Stimulated activated naive B cell treated with anti-CD40 and anti-IgM and Interleukin-4, amounts not matched to agents 10 μg/mL and 1 μg/mL and 100 μg/mL, for 72 hours (primary cell): Measurements from ENCODE around the gene GLIPR2.

ENCODE experiments used
- ATAC-seq, 2 donors: fragments of 150-1000 bp; cut with Tn5 transposase; replicated peaks; 2 replicates each; pipeline ENCODE4 v1.10.0; 2021; ENCODE audit warnings: moderate library complexity in 1 of 2
- DNase-seq: peaks from one replicate; pipeline ENCODE4 v3.0.0; 2021
- H3K27ac Mint-ChIP-seq: one replicate; pipeline ENCODE4 v1.8.0; 2022; ENCODE audit warnings: mild to moderate bottlenecking, mixed read lengths
- H3K27me3 Mint-ChIP-seq, 2 donors: one replicate each; pipeline ENCODE4 v1.8.0; 2022; ENCODE audit warnings: mixed read lengths in 2 of 2
- H3K36me3 Mint-ChIP-seq, 2 donors: one replicate each; pipeline ENCODE4 v1.8.0; 2022; ENCODE audit warnings: mixed read lengths in 2 of 2, mild to moderate bottlenecking in 1 of 2
- H3K4me1 Mint-ChIP-seq, 2 donors: one replicate each; pipeline ENCODE4 v1.8.0; 2022; ENCODE audit warnings: mixed read lengths in 2 of 2, mild to moderate bottlenecking in 1 of 2
- H3K4me3 Mint-ChIP-seq, 2 donors: one replicate each; pipeline ENCODE4 v1.8.0; 2022; ENCODE audit warnings: mild to moderate bottlenecking in 2 of 2, mixed read lengths in 2 of 2, moderate library complexity in 1 of 2
- H3K9me3 Mint-ChIP-seq, 2 donors: one replicate each; pipeline ENCODE4 v1.8.0; 2022; ENCODE audit warnings: mixed read lengths in 2 of 2, mild to moderate bottlenecking in 1 of 2

Gene GLIPR2

GRCh38 chr9:36132086-36132485, 4.4 kb upstream of the GLIPR2 start:
- Mint-ChIP-seq H3K4me1 (peaks cover 17 to 21% of the 10 kb centered on the region in 2 donors), H3K27ac (no peak overlapping the region), H3K4me3 (no peak overlapping the region), H3K9me3 (no peaks in the 10 kb centered on the region), H3K36me3 (no peaks in the 10 kb centered on the region), H3K27me3 (peaks cover 0 to 3% of the 10 kb centered on the region in 2 donors)
- ATAC-seq (no peak), DNase-seq (no peak)

DNA sequence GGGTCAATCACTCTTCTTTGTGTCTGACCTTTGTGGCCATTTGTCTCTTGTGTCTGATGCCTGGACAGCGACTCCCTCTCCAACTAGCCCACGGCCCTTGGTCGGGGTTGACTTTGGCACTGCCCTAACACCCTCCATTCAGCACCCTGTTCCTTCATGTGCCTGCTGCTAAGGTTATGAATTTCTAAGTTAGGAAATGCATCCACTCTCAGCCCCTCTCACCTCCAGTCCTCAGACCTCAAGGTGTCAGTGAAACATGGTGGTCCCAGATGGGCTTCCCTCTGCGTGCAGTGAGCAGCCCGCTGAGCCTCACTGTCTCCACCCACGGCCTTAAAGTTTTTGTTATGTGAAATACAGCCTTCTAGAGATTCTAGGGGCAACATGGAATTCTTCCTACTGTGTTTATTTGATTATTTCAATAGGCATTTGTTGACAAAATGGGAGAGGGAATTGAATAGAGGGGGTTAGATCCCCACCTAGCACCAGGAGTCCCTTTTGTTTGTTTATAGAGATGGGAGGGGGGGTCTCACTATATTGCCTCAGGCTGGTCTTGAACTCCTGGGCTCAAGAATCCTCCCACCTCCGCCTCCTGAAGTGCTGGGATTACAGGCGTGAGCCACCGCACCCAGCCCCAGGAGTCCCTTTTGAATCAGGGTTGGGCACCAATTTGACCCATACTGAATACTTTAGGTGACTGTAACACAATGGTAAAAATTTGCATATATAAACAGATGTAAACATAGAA, 1.6 kb upstream of the GLIPR2 start:
- no peak for ATAC-seq
- Mint-ChIP-seq H3K27me3 (peaks cover 0 to 3% of the 10 kb centered on the region in 2 donors), H3K27ac (no peak overlapping the region), H3K4me1 (peaks cover 29 to 39% of the 10 kb centered on the region in 2 donors), H3K4me3 (no peak overlapping the region), H3K36me3 (no peaks in the 10 kb centered on the region), H3K9me3 (no peaks in the 10 kb centered on the region)
- DNase-seq = no peak

DNA sequence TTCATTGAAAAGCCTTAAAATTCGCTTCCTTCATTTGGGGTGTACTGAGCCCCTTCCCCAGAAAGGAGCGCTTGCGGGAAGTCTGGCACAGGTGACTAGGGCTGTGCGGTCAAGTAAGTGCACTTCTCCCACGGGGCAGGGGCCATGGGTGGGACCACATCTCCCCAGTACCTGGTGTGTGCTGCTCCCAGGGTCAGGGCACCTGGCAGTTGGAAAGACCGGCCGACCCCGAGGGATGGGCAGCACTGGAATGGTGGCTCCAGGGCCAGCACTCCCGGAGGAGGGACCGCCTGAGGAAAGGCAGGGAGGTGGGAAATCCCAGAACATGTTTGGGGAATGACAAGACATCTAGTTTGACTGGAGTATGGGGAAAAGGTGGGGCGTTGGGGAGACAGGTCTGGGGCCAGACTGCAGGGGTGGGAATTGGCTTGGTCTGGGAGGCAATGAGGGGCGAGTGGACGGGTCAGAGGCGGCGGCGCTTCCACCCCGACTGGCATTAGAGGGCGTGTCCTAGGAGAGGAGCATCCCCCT, 727 bp upstream of the GLIPR2 start:
- Mint-ChIP-seq H3K4me1 (peaks cover 35 to 47% of the 10 kb centered on the region in 2 donors), H3K9me3 (no peaks in the 10 kb centered on the region), H3K4me3 (peak overlapping the region; percentile 86 to 92), H3K27ac (peak overlapping the region; percentile 56), H3K36me3 (no peaks in the 10 kb centered on the region), H3K27me3 (peaks cover 0 to 3% of the 10 kb centered on the region in 2 donors)
- DNase-seq (no peak), ATAC-seq (no peak)

- Mint-ChIP-seq H3K27me3 (peaks cover 0 to 3% of the 10 kb centered on the region in 2 donors), H3K4me1 (peaks cover 41 to 59% of the 10 kb centered on the region in 2 donors), H3K9me3 (no peaks in the 10 kb centered on the region), H3K36me3 (no peaks in the 10 kb centered on the region), H3K4me3 (peak overlapping the region; percentile 92 to 96), H3K27ac (peak overlapping the region; percentile 95)
- DNase-seq (no peak), ATAC-seq (peak; percentile 26 to 34)
Observed at GRCh38 chr9:36136894-36137391, 410 bp downstream of the GLIPR2 start.

GRCh38 chr9:36137392-36138004, 965 bp downstream of the GLIPR2 start:
- Mint-ChIP-seq H3K27me3 (peaks cover 0 to 3% of the 10 kb centered on the region in 2 donors), H3K9me3 (no peaks in the 10 kb centered on the region), H3K4me1 (peaks cover 46 to 64% of the 10 kb centered on the region in 2 donors), H3K36me3 (peaks cover 0 to 2% of the 10 kb centered on the region in 2 donors), H3K27ac (peak overlapping the region; percentile 95), H3K4me3 (peak overlapping the region; percentile 92 to 96)
- DNase-seq = no peak
- ATAC-seq = peak in 1 of 2 donors; percentile 1

DNA sequence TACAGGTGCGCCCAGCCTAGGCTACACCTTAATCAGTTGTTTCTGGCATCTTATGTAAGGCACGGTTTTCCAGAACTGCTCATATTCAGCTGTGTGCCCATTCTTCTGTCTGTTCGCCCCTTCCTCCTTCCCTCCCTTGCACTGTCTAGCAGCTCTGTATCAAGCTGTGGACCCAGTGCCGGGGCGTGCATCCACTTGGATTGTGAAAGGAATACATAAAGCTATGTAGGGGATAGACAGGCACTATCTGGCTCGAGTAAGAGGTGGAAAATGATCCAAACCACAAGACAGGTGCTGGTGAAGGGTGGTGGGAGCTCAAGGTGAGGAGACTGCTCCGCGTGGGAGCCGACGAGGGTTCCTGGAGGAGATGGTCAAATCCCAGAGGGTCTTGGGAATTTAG, 2.0 kb downstream of the GLIPR2 start:
- Mint-ChIP-seq H3K4me3 (no peak overlapping the region), H3K4me1 (peaks cover 54 to 74% of the 10 kb centered on the region in 2 donors), H3K36me3 (peaks cover 0 to 2% of the 10 kb centered on the region in 2 donors), H3K27me3 (peaks cover 0 to 3% of the 10 kb centered on the region in 2 donors), H3K9me3 (no peaks in the 10 kb centered on the region), H3K27ac (no peak overlapping the region)
- ATAC-seq = no peak
- DNase-seq = no peak

DNA sequence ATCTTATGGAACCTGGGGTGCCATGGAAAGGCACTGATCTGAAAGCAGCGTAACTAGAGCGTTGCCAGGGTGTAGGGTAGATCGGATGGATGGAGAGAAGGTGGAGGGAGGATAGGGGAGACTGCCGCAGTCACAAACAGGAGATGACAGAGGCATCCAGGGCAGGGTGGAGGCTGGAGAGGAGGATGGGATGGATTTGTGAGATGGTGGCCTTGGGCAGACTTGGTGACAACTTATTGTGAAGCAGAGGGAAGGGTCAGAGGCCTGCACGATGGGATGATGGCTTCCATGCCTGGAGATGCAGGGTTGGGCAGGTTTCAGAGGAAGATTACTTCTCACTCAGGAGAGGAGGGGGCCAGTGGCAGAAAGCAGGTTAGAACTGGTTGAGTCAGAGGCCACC, 2.4 kb downstream of the GLIPR2 start:
- H3K4me3 Mint-ChIP-seq = no peak overlapping the region
- peaks cover 0 to 2% of the 10 kb centered on the region in 2 donors for H3K36me3 Mint-ChIP-seq
- DNase-seq (no peak), ATAC-seq (no peak)
- H3K9me3 Mint-ChIP-seq = no peaks in the 10 kb centered on the region
- H3K27ac Mint-ChIP-seq = no peak overlapping the region
- peaks cover 0 to 3% of the 10 kb centered on the region in 2 donors for H3K27me3 Mint-ChIP-seq
- H3K4me1 Mint-ChIP-seq = peaks cover 58 to 78% of the 10 kb centered on the region in 2 donors

GRCh38 chr9:36140086-36141084, 3.9 kb downstream of the GLIPR2 start:
- ATAC-seq (peak in 1 of 2 donors; percentile 9), DNase-seq (no peak)
- Mint-ChIP-seq H3K4me1 (peaks cover 72 to 93% of the 10 kb centered on the region in 2 donors), H3K27me3 (peaks cover 0 to 3% of the 10 kb centered on the region in 2 donors), H3K9me3 (peaks cover 2% of the 10 kb centered on the region in 2 donors), H3K36me3 (peaks cover 3% of the 10 kb centered on the region in 2 donors), H3K27ac (peak overlapping the region; percentile 37), H3K4me3 (peak overlapping the region; percentile 54 to 62)

- Mint-ChIP-seq H3K27me3 (no peaks in the 10 kb centered on the region), H3K4me1 (peaks cover 70 to 95% of the 10 kb centered on the region in 2 donors), H3K27ac (peak overlapping the region; percentile 98), H3K9me3 (peaks cover 10 to 11% of the 10 kb centered on the region in 2 donors), H3K36me3 (peaks cover 12% of the 10 kb centered on the region in 2 donors), H3K4me3 (peak overlapping the region in 1 of 2 donors; percentile 41)
- no peak for DNase-seq
- ATAC-seq = no peak
Observed at GRCh38 chr9:36141288-36141687, 4.8 kb downstream of the GLIPR2 start.

DNA sequence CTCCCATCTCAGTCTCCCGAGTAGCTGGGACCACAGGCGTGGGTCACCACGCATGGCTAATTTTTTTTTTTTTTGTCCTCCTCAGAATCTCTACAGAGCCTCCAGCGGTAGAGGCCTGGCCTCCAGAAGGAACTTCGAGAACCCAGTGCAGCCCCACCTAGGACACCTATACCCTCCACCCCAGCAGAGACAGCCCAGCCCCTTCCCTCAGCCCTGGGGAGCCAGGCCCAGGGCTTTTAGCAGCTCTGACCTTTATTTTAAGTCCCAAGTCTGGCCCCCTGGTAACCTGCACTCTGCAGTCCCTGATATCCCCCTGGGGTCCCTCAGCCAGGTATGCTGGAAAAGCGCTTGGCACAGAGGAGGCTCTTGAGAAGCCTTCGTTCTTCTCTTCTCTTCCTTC, 5.2 kb downstream of the GLIPR2 start:
- Mint-ChIP-seq H3K9me3 (peaks cover 10 to 13% of the 10 kb centered on the region in 2 donors), H3K27ac (peak overlapping the region; percentile 98), H3K36me3 (peaks cover 14% of the 10 kb centered on the region in 2 donors), H3K27me3 (no peaks in the 10 kb centered on the region), H3K4me1 (peaks cover 70 to 97% of the 10 kb centered on the region in 2 donors), H3K4me3 (peak overlapping the region; percentile 13 to 14)
- no peak for DNase-seq
- ATAC-seq = no peak

GRCh38 chr9:36142510-36143244, 6.1 kb downstream of the GLIPR2 start:
- Mint-ChIP-seq H3K4me1 (peaks cover 67 to 96% of the 10 kb centered on the region in 2 donors), H3K27me3 (no peaks in the 10 kb centered on the region), H3K36me3 (peaks cover 20 to 23% of the 10 kb centered on the region in 2 donors), H3K4me3 (peak overlapping the region; percentile 80 to 82), H3K9me3 (peaks cover 10 to 13% of the 10 kb centered on the region in 2 donors), H3K27ac (peak overlapping the region; percentile 98)
- peak; percentile 59 to 61 for ATAC-seq
- no peak for DNase-seq

- H3K9me3 Mint-ChIP-seq = peaks cover 10 to 13% of the 10 kb centered on the region in 2 donors
- DNase-seq (no peak), ATAC-seq (no peak)
- H3K27me3 Mint-ChIP-seq = no peaks in the 10 kb centered on the region
- peaks cover 20 to 25% of the 10 kb centered on the region in 2 donors for H3K36me3 Mint-ChIP-seq
- peak overlapping the region; percentile 98 for H3K27ac Mint-ChIP-seq
- peak overlapping the region; percentile 80 to 82 for H3K4me3 Mint-ChIP-seq
- peaks cover 64 to 91% of the 10 kb centered on the region in 2 donors for H3K4me1 Mint-ChIP-seq
Observed at GRCh38 chr9:36143245-36143641, 6.7 kb downstream of the GLIPR2 start.
